ENCODE data around the gene ORC5. TPM values are rescaled to one million over a fixed set of nuclear protein-coding genes. Genes with fewer than 3 reads are reported as not detected.

The ORC5 gene
- total and polyA plus RNA-seq, 10 donors = 7.8 to 28.4 (median 18.2) TPM

- 50 to 73% (median 59%) methylated on average over 4 of the region's 4 CpGs for WGBS, 5 donors
These were observed 71.9 kb downstream of the ORC5 start for GRCh38 chr7:104135760-104136558.

GRCh38 chr7:104133238-104133637, 74.6 kb downstream of the ORC5 start:
- TF ChIP-seq CTCF (IDR thresholded peaks at IDR 0.05 in 8 of 11, conservative IDR thresholded peaks at IDR 0.05 in 3 of 11) = no peak
- H3K4me1 ChIP-seq = no peaks in the 10 kb centered on the region
- intact Hi-C loops (cut with DNase I; ENCODE audit: low total_unique reads) = no loop called here
- no peaks in the 10 kb centered on the region for H3K27me3 ChIP-seq (replicated peaks in 1 of 7)
- no peak for DNase-seq
- no peaks in the 10 kb centered on the region for H3K9me3 ChIP-seq
- H3K4me3 ChIP-seq = no peak overlapping the region
- no peak overlapping the region for H3K27ac ChIP-seq
- H3K36me3 ChIP-seq = peaks cover 2 to 99% (median 41%) of the 10 kb centered on the region in 6 donors

More at GRCh38 chr7:104135760-104136558, 71.9 kb downstream of the ORC5 start:
- Histone ChIP-seq H3K36me3 (peaks cover 0 to 91% (median 34%) of the 10 kb centered on the region in 6 donors), H3K9me3 (no peaks in the 10 kb centered on the region), H3K27me3 (replicated peaks in 1 of 7) (no peaks in the 10 kb centered on the region), H3K4me1 (no peaks in the 10 kb centered on the region), H3K27ac (no peak overlapping the region), H3K4me3 (no peak overlapping the region)
- no peak for DNase-seq
- TF ChIP-seq POLR2AphosphoS5 (IDR thresholded peaks at IDR 0.05) = no peak
- TF ChIP-seq POLR2A (IDR thresholded peaks at IDR 0.05) = no peak
- TF ChIP-seq CTCF (IDR thresholded peaks at IDR 0.05 in 8 of 11, conservative IDR thresholded peaks at IDR 0.05 in 3 of 11) = no peak
- intact Hi-C loops (cut with DNase I; ENCODE audit: low total_unique reads) = no loop called here

GRCh38 chr7:104130726-104131125, 77.1 kb downstream of the ORC5 start:
- no peaks in the 10 kb centered on the region for H3K27me3 ChIP-seq (replicated peaks in 1 of 7)
- H3K9me3 ChIP-seq = no peaks in the 10 kb centered on the region
- intact Hi-C loops (cut with DNase I; ENCODE audit: low total_unique reads) = no loop called here
- no peak overlapping the region for H3K4me3 ChIP-seq
- no peaks in the 10 kb centered on the region for H3K4me1 ChIP-seq
- 86 to 92% (median 90%) methylated on average over 4 of the region's 4 CpGs for WGBS, 5 donors
- no peak for DNase-seq
- H3K36me3 ChIP-seq = peaks cover 2 to 99% (median 38%) of the 10 kb centered on the region in 6 donors
- TF ChIP-seq POLR2A (IDR thresholded peaks at IDR 0.05) = no peak
- no peak for TF ChIP-seq CTCF (IDR thresholded peaks at IDR 0.05 in 8 of 11, conservative IDR thresholded peaks at IDR 0.05 in 3 of 11)
- TF ChIP-seq POLR2AphosphoS5 (IDR thresholded peaks at IDR 0.05) = no peak
- H3K27ac ChIP-seq = no peak overlapping the region

GRCh38 chr7:104127204-104127603, 80.6 kb downstream of the ORC5 start:
- Histone ChIP-seq H3K9me3 (no peaks in the 10 kb centered on the region), H3K4me1 (no peaks in the 10 kb centered on the region), H3K27me3 (replicated peaks in 1 of 7) (no peaks in the 10 kb centered on the region), H3K4me3 (no peak overlapping the region), H3K27ac (no peak overlapping the region), H3K36me3 (peaks cover 2 to 79% (median 37%) of the 10 kb centered on the region in 6 donors)
- no peak for DNase-seq
- intact Hi-C loops (cut with DNase I; ENCODE audit: low total_unique reads) = no loop called here
- TF ChIP-seq CTCF (IDR thresholded peaks at IDR 0.05 in 8 of 11, conservative IDR thresholded peaks at IDR 0.05 in 3 of 11) = no peak
- WGBS, 5 donors = 93 to 98% (median 96%) methylated on average over 2 of the region's 2 CpGs
